Chondrocyte (in vitro differentiated cells): Measurements from ENCODE around the gene SH3RF2. TPM values are rescaled to one million over a fixed set of nuclear protein-coding genes. Genes with fewer than 3 reads are reported as not detected.

Experiments used
- DNase-seq: peaks from one replicate; pipeline ENCODE4 v3.0.0; 2021; ENCODE audit warnings: mixed read lengths, low spot score
- H3K27ac Mint-ChIP-seq: one replicate; pipeline ENCODE4 v1.8.0; 2021; ENCODE audit warnings: mild to moderate bottlenecking, moderate library complexity, mixed read lengths; ENCODE audit not compliant: unreplicated experiment
- H3K27me3 Mint-ChIP-seq: 2 replicates; pipeline ENCODE4 v1.8.0; 2021; ENCODE audit warnings: low read depth, mixed read lengths
- H3K36me3 Mint-ChIP-seq: 2 replicates; pipeline ENCODE4 v1.8.0; 2021; ENCODE audit warnings: low read depth, mixed read lengths
- H3K4me1 Mint-ChIP-seq: 2 replicates; pipeline ENCODE4 v1.8.0; 2021; ENCODE audit warnings: low read depth, mild to moderate bottlenecking, mixed read lengths
- H3K4me3 Mint-ChIP-seq: one replicate; pipeline ENCODE4 v1.8.0; 2021; ENCODE audit warnings: mild to moderate bottlenecking, moderate library complexity, mixed read lengths; ENCODE audit not compliant: unreplicated experiment
- H3K9me3 Mint-ChIP-seq: 2 replicates; pipeline ENCODE4 v1.8.0; 2021; ENCODE audit warnings: low read depth, mixed read lengths
- total RNA-seq: library from RNA; stranded (reverse); gene quantifications from 3 replicates; pipeline ENCODE4 v1.2.1, GENCODE V29; 2021
- TF ChIP-seq, protein P1 (sequence below): fragments of 200-600 bp; sonication (generic); IDR thresholded peaks from 2 replicates; pipeline ENCODE4 v1.5.0; 2021; ENCODE audit warnings: antibody characterized with exemption, mild to moderate bottlenecking, moderate library complexity

Gene SH3RF2
- total RNA-seq, 1 donor from 2014 or later = 0.42 TPM

DNA sequence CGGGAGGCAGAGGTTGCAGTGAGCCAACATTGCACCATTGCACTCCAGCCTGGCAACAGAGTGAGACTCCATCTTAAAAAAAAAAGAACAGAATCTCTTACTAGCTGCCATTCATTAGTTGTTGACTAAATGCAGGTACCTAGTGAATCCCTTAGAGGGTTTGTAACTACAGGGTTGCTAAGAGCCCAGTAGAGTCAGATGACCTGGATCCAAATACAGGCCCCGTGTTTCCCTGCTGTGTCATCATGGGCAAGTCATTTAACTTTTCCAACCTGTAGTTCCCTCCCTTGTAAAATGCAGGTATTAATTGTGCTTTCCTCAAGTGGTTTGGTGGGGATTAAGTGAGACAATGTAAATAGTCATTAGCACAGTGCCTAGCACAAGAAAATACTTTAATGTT is 136.2 kb downstream of the SH3RF2 start:
- TF ChIP-seq, protein P1, sequence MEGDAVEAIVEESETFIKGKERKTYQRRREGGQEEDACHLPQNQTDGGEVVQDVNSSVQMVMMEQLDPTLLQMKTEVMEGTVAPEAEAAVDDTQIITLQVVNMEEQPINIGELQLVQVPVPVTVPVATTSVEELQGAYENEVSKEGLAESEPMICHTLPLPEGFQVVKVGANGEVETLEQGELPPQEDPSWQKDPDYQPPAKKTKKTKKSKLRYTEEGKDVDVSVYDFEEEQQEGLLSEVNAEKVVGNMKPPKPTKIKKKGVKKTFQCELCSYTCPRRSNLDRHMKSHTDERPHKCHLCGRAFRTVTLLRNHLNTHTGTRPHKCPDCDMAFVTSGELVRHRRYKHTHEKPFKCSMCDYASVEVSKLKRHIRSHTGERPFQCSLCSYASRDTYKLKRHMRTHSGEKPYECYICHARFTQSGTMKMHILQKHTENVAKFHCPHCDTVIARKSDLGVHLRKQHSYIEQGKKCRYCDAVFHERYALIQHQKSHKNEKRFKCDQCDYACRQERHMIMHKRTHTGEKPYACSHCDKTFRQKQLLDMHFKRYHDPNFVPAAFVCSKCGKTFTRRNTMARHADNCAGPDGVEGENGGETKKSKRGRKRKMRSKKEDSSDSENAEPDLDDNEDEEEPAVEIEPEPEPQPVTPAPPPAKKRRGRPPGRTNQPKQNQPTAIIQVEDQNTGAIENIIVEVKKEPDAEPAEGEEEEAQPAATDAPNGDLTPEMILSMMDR = no peak
- no peak overlapping the region for H3K27ac Mint-ChIP-seq
- H3K4me3 Mint-ChIP-seq = no peak overlapping the region
- H3K9me3 Mint-ChIP-seq = no peaks in the 10 kb centered on the region
- H3K36me3 Mint-ChIP-seq = no peaks in the 10 kb centered on the region
- H3K4me1 Mint-ChIP-seq = peaks cover 14% of the 10 kb centered on the region
- peaks cover 5% of the 10 kb centered on the region for H3K27me3 Mint-ChIP-seq
- DNase-seq = no peak

DNA sequence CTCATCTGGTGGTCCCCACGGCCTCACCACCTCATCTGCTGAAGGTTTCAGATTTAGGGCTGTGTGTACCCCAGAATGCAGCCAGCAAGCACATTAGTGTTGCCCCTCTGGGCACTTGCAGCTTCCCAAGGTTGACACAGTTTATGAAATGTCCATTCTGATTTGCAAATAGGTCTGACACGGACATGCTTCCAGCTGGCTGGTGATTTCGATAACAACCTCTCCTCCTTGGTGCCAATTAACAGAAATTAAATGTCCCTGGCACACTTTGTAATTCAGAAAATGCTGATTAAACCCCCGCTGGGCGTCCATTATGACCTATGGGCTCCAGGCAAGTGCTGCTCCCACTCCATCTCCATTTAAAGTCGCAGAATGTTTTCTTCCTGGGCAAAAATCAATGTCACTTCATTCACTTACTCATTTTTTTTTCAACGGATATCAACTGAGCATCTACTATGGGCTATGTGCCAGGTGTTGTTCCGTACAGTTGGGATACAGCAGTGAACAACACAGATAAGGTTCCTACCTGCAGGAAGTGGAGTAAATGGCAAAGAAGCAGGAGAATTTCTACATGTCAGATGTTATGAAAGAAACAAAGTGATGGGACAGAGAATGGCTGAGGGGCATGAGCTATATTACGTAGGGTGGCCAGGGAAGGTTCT is 137.0 kb downstream of the SH3RF2 start:
- no peaks in the 10 kb centered on the region for H3K36me3 Mint-ChIP-seq
- H3K4me1 Mint-ChIP-seq = peaks cover 14% of the 10 kb centered on the region
- H3K4me3 Mint-ChIP-seq = no peak overlapping the region
- H3K9me3 Mint-ChIP-seq = no peaks in the 10 kb centered on the region
- H3K27me3 Mint-ChIP-seq = peaks cover 5% of the 10 kb centered on the region
- no peak overlapping the region for H3K27ac Mint-ChIP-seq
- TF ChIP-seq, protein P1 = no peak
- DNase-seq = no peak

DNA sequence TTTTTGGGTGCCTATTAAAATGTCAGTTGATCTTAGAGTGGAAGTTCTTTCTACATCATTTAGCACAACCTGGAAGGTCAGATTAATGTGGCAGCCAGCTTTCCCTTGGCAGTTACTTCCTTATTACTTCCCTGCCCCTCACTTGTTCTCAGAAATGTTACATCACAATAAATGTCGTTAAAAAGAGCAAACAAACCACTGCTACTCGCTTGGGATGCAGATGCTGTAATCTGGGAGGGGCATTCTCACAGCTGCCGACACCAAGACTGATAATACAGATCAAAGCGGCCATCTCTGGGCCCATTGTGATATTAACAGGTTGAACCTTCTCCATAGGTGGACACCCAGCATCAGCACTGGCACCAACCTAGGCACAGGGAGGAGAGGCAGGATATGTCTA is 139.7 kb downstream of the SH3RF2 start:
- no peak for DNase-seq
- Mint-ChIP-seq H3K4me1 (peaks cover 17% of the 10 kb centered on the region), H3K27me3 (peaks cover 5% of the 10 kb centered on the region), H3K27ac (no peak overlapping the region), H3K36me3 (no peaks in the 10 kb centered on the region), H3K4me3 (no peak overlapping the region), H3K9me3 (no peaks in the 10 kb centered on the region)
- TF ChIP-seq, protein P1 = no peak

DNA sequence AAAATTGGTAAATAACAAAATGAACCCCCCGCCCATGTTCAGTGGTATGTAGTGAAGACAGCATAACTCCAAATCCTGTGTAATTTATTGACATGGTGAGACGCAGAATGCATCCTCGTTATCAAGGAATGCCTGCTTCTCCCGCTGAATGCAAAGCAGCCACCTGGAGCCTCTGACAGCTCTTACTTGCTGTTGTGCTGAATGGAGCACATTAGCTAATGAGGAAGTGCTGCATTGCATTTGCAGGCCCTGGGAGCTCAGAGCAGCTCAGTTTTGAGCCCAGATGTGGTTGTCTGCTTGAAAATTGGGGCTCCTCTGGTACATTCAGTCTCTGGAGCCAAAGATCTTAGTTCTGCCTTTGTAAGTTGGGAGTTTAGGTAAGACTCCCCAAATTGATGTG is 140.1 kb downstream of the SH3RF2 start:
- H3K4me1 Mint-ChIP-seq = peaks cover 17% of the 10 kb centered on the region
- no peak overlapping the region for H3K4me3 Mint-ChIP-seq
- H3K9me3 Mint-ChIP-seq = no peaks in the 10 kb centered on the region
- no peak for DNase-seq
- TF ChIP-seq, protein P1 = no peak
- no peak overlapping the region for H3K27ac Mint-ChIP-seq
- H3K36me3 Mint-ChIP-seq = no peaks in the 10 kb centered on the region
- peaks cover 5% of the 10 kb centered on the region for H3K27me3 Mint-ChIP-seq

DNA sequence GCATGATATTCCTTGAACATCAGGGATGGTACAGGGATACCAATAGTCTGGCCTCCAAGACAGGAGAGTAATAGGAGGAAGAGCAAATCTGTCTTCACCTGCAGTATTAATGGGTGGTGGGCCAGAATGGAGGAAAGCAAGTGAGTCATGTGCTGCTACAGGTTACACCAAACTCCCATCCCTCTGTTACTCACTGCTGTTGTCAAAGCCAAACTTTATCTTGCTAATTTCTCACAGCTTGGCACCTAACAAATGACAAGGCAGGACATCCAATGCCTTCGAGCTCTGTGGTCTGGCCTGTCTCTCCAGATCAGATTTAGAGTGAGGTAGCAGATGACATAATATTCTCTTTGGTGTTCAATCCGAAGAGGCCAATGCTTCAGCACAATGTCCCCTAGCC is 142.2 kb downstream of the SH3RF2 start:
- H3K4me3 Mint-ChIP-seq = no peak overlapping the region
- TF ChIP-seq, protein P1 = no peak
- H3K27ac Mint-ChIP-seq = no peak overlapping the region
- peaks cover 4% of the 10 kb centered on the region for H3K27me3 Mint-ChIP-seq
- H3K4me1 Mint-ChIP-seq = peaks cover 16% of the 10 kb centered on the region
- H3K9me3 Mint-ChIP-seq = no peaks in the 10 kb centered on the region
- no peak for DNase-seq
- H3K36me3 Mint-ChIP-seq = no peaks in the 10 kb centered on the region
